HepG2 (cell line): ENCODE data around the gene ANKRD7. TPM values are rescaled to one million over a fixed set of nuclear protein-coding genes. Genes with fewer than 3 reads are reported as not detected.

ENCODE experiments used
- CBX2 ChIP-seq, 2 experiments: fragments of 200-600 bp in 1 of 2; sonication (generic); formaldehyde crosslinking in 1 of 2; IDR thresholded peaks; 2 replicates each; pipeline versions ENCODE4 v1.7.0 to v1.8.1; 2018 to 2022; ENCODE audit warnings: low read depth in 2 of 2, low read length in 1 of 2, mild to moderate bottlenecking in 1 of 2, missing genetic modification reagents in 1 of 2
- ISL2 ChIP-seq: sonication (generic); formaldehyde crosslinking; IDR thresholded peaks from 2 replicates; pipeline ENCODE4 v1.5.0; 2020; ENCODE audit warnings: missing genetic modification reagents
- MIER3 ChIP-seq: IDR thresholded peaks from 2 replicates; pipeline ENCODE4 v1.6.1; 2016; ENCODE audit warnings: missing compliant biosample characterization, borderline replicate concordance
- NFE2L2 ChIP-seq: fragments of 150-350 bp; IDR thresholded peaks from 2 replicates; pipeline ENCODE4 v1.6.1; 2014; ENCODE audit warnings: low read length
- SIN3A ChIP-seq: IDR thresholded peaks from 2 replicates; pipeline ENCODE4 v1.6.1; 2011; ENCODE audit warnings: low read depth, mild to moderate bottlenecking, control low read depth, low read length, borderline replicate concordance
- SMARCC2 ChIP-seq: fragments of 450-650 bp; IDR thresholded peaks from 2 replicates; pipeline ENCODE4 v1.6.1; 2017; ENCODE audit warnings: antibody characterized with exemption, mild to moderate bottlenecking
- SRF ChIP-seq: IDR thresholded peaks from 2 replicates; pipeline ENCODE4 v1.6.1; 2011; ENCODE audit warnings: mild to moderate bottlenecking, low read depth, low read length, moderate library complexity
- TEAD2 ChIP-seq: sonication (generic); formaldehyde crosslinking; IDR thresholded peaks from 2 replicates; pipeline ENCODE4 v1.9.0; 2021; ENCODE audit warnings: missing genetic modification reagents
- ZBTB42 ChIP-seq: sonication (generic); formaldehyde crosslinking; IDR thresholded peaks from 2 replicates; pipeline ENCODE4 v1.5.0; 2020; ENCODE audit warnings: mild to moderate bottlenecking, missing genetic modification reagents
- ZFP36L1 ChIP-seq: sonication (generic); formaldehyde crosslinking; IDR thresholded peaks from 2 replicates; pipeline ENCODE4 v1.8.0; 2022; ENCODE audit warnings: mild to moderate bottlenecking, missing genetic modification reagents, moderate library complexity
- ZFY ChIP-seq: sonication (generic); formaldehyde crosslinking; IDR thresholded peaks from 2 replicates; pipeline ENCODE4 v1.4.0; 2020; ENCODE audit warnings: missing genetic modification reagents
- ZMYM2 ChIP-seq: sonication (generic); formaldehyde crosslinking; IDR thresholded peaks from 2 replicates; pipeline ENCODE4 v1.8.0; 2022; ENCODE audit warnings: mild to moderate bottlenecking, missing genetic modification reagents
- ZNF160 ChIP-seq: sonication (generic); formaldehyde crosslinking; IDR thresholded peaks from 2 replicates; pipeline ENCODE4 v1.8.0; 2022; ENCODE audit warnings: mild to moderate bottlenecking, inconsistent platforms, missing genetic modification reagents
- ZNF780A ChIP-seq: sonication (generic); formaldehyde crosslinking; IDR thresholded peaks from 2 replicates; pipeline ENCODE4 v1.8.0; 2022; ENCODE audit warnings: mild to moderate bottlenecking, missing genetic modification reagents, moderate library complexity
- ZSCAN9 ChIP-seq: IDR thresholded peaks from 2 replicates; pipeline ENCODE4 v1.6.1; 2016; ENCODE audit warnings: borderline replicate concordance
- polyA plus RNA-seq, 8 experiments: library from polyadenylated mRNA; depleted of rRNA in 3 of 8; stranded (reverse) in 7 of 8; unstranded in 1 of 8; fragments of >200 nt; fragmentation: Illumina TruSeq in 4 of 8; extraction: Trizol in 4 of 8; gene quantifications; 2 replicates each; pipeline versions ENCODE4 v1.2.1 to v1.2.3, GENCODE V29; 2011 to 2016; ENCODE audit warnings: low read depth in 4 of 8, missing spikeins in 1 of 8, mixed read lengths in 1 of 8; ENCODE audit not compliant: insufficient read depth in 1 of 8
- total RNA-seq, 5 experiments: library from RNA; depleted of rRNA; stranded (reverse); fragments of >200 nt; fragmentation: Illumina TruSeq; extraction: Trizol; gene quantifications; 2 replicates each; pipeline ENCODE4 v1.2.3, GENCODE V29; 2016; ENCODE audit warnings: low read depth in 1 of 5
- TF ChIP-seq, protein P1 (sequence below): IDR thresholded peaks from 2 replicates; pipeline ENCODE4 v1.4.0; 2020; ENCODE audit warnings: mild to moderate bottlenecking, missing genetic modification reagents
- TF ChIP-seq, protein P2 (sequence below): sonication (generic); formaldehyde crosslinking; IDR thresholded peaks from 2 replicates; pipeline ENCODE4 v1.9.0; 2022; ENCODE audit warnings: missing genetic modification reagents, mild to moderate bottlenecking, borderline replicate concordance
- TF ChIP-seq, protein P3 (sequence below): sonication (generic); formaldehyde crosslinking; IDR thresholded peaks from 2 replicates; pipeline ENCODE4 v1.5.1; 2020; ENCODE audit warnings: missing genetic modification reagents, mild to moderate bottlenecking, borderline replicate concordance
- TF ChIP-seq, protein P4 (sequence below): sonication (generic); formaldehyde crosslinking; IDR thresholded peaks from 2 replicates; pipeline ENCODE4 v1.9.0; 2021; ENCODE audit warnings: missing genetic modification reagents, mild to moderate bottlenecking, borderline replicate concordance

The ANKRD7 gene
- total and polyA plus RNA-seq, 2 of the 13 experiments (the other 11 are each of a cell fraction or from before 2014, with no cell fraction given) = not detected

DNA sequence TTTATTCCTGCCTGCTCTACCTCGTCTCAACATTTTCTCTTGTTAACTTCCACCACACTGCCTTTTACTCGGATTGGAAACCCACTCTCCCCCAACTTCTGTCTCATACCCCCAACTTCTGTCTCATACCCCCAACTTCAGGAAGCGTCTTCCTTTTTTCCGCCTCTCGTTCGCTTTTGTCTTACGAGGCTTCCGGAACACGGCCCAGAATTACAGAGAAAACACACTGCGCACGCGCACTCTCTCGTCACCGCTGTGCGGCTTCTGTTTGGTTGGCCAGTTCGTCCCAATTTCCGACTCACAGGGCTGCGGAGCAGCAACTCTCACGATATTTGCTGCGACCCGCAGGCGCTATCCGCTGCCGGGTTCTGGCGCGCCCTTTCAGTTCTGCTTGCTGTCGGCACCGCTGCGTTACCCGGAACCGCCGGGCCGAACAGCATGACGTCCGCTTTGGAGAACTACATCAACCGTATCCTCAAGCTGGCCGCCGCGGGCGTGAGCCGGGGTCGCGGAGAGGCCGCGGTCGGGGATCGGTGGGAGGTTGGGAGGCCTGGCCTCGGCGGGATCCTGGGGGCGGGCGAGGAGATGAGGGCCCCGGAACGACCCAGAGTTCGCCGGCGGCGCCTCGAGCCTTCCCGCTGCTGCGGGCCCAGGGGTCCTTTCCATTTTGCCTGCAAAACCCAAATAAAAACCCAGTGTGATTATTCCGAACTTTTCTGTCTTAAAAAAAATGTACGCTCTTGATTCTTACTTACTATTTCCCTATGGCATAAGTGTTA is 40.5 kb upstream of the ANKRD7 start, which contains the start of gene LSM8 (continued):
- TF ChIP-seq, protein P1, sequence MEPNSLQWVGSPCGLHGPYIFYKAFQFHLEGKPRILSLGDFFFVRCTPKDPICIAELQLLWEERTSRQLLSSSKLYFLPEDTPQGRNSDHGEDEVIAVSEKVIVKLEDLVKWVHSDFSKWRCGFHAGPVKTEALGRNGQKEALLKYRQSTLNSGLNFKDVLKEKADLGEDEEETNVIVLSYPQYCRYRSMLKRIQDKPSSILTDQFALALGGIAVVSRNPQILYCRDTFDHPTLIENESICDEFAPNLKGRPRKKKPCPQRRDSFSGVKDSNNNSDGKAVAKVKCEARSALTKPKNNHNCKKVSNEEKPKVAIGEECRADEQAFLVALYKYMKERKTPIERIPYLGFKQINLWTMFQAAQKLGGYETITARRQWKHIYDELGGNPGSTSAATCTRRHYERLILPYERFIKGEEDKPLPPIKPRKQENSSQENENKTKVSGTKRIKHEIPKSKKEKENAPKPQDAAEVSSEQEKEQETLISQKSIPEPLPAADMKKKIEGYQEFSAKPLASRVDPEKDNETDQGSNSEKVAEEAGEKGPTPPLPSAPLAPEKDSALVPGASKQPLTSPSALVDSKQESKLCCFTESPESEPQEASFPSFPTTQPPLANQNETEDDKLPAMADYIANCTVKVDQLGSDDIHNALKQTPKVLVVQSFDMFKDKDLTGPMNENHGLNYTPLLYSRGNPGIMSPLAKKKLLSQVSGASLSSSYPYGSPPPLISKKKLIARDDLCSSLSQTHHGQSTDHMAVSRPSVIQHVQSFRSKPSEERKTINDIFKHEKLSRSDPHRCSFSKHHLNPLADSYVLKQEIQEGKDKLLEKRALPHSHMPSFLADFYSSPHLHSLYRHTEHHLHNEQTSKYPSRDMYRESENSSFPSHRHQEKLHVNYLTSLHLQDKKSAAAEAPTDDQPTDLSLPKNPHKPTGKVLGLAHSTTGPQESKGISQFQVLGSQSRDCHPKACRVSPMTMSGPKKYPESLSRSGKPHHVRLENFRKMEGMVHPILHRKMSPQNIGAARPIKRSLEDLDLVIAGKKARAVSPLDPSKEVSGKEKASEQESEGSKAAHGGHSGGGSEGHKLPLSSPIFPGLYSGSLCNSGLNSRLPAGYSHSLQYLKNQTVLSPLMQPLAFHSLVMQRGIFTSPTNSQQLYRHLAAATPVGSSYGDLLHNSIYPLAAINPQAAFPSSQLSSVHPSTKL (CRISPR knock-in tag) = peak; percentile 55
- peak; percentile 34; the same call in 1 of the 2 replicates for TF ChIP-seq ZSCAN9 (CRISPR knock-in tag)
- TF ChIP-seq, protein P2, sequence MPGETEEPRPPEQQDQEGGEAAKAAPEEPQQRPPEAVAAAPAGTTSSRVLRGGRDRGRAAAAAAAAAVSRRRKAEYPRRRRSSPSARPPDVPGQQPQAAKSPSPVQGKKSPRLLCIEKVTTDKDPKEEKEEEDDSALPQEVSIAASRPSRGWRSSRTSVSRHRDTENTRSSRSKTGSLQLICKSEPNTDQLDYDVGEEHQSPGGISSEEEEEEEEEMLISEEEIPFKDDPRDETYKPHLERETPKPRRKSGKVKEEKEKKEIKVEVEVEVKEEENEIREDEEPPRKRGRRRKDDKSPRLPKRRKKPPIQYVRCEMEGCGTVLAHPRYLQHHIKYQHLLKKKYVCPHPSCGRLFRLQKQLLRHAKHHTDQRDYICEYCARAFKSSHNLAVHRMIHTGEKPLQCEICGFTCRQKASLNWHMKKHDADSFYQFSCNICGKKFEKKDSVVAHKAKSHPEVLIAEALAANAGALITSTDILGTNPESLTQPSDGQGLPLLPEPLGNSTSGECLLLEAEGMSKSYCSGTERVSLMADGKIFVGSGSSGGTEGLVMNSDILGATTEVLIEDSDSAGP (CRISPR knock-in tag) = peak; percentile 83; the same call in 1 of the 2 replicates
- TF ChIP-seq SMARCC2 = no peak
- no peak for TF ChIP-seq TEAD2 (CRISPR knock-in tag)
- peak; percentile 97 for TF ChIP-seq ZFY
- TF ChIP-seq ZFP36L1 (CRISPR knock-in tag) = 0 out of 2 replicates have a peak, but pooled peaks have one; percentile 23
- TF ChIP-seq ISL2 (CRISPR knock-in tag) = no peak
- no peak for TF ChIP-seq ZNF160 (CRISPR knock-in tag)
- TF ChIP-seq, protein P3, sequence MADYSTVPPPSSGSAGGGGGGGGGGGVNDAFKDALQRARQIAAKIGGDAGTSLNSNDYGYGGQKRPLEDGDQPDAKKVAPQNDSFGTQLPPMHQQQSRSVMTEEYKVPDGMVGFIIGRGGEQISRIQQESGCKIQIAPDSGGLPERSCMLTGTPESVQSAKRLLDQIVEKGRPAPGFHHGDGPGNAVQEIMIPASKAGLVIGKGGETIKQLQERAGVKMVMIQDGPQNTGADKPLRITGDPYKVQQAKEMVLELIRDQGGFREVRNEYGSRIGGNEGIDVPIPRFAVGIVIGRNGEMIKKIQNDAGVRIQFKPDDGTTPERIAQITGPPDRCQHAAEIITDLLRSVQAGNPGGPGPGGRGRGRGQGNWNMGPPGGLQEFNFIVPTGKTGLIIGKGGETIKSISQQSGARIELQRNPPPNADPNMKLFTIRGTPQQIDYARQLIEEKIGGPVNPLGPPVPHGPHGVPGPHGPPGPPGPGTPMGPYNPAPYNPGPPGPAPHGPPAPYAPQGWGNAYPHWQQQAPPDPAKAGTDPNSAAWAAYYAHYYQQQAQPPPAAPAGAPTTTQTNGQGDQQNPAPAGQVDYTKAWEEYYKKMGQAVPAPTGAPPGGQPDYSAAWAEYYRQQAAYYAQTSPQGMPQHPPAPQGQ (CRISPR knock-in tag) = no peak
- no peak for TF ChIP-seq ZMYM2 (CRISPR knock-in tag)
- 0 out of 2 replicates have a peak, but pooled peaks have one; percentile 19 for TF ChIP-seq MIER3 (CRISPR knock-in tag)
- TF ChIP-seq SIN3A = peak; percentile 70; the same call in 1 of the 2 replicates
- no peak for TF ChIP-seq NFE2L2
- no peak for TF ChIP-seq ZNF780A (CRISPR knock-in tag)
- TF ChIP-seq, protein P4, sequence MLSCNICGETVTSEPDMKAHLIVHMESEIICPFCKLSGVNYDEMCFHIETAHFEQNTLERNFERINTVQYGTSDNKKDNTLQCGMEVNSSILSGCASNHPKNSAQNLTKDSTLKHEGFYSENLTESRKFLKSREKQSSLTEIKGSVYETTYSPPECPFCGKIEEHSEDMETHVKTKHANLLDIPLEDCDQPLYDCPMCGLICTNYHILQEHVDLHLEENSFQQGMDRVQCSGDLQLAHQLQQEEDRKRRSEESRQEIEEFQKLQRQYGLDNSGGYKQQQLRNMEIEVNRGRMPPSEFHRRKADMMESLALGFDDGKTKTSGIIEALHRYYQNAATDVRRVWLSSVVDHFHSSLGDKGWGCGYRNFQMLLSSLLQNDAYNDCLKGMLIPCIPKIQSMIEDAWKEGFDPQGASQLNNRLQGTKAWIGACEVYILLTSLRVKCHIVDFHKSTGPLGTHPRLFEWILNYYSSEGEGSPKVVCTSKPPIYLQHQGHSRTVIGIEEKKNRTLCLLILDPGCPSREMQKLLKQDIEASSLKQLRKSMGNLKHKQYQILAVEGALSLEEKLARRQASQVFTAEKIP (CRISPR knock-in tag) = no peak
- no peak for TF ChIP-seq CBX2 (IDR thresholded peaks at IDR 0.05; ENCODE audit: low read depth, low read length)
- no peak for TF ChIP-seq CBX2 (CRISPR knock-in tag; IDR thresholded peaks at IDR 0.05; ENCODE audit: low read depth)
- TF ChIP-seq SRF = no peak
- no peak for TF ChIP-seq ZBTB42 (CRISPR knock-in tag)
